Measurements from ENCODE around the gene MAP3K10.
"Not testable (repeated sequence)": the region's sequence is repeated elsewhere in the genome, so short reads cannot be mapped to it uniquely, and the experiment has no call there.

Gene MAP3K10

DNA sequence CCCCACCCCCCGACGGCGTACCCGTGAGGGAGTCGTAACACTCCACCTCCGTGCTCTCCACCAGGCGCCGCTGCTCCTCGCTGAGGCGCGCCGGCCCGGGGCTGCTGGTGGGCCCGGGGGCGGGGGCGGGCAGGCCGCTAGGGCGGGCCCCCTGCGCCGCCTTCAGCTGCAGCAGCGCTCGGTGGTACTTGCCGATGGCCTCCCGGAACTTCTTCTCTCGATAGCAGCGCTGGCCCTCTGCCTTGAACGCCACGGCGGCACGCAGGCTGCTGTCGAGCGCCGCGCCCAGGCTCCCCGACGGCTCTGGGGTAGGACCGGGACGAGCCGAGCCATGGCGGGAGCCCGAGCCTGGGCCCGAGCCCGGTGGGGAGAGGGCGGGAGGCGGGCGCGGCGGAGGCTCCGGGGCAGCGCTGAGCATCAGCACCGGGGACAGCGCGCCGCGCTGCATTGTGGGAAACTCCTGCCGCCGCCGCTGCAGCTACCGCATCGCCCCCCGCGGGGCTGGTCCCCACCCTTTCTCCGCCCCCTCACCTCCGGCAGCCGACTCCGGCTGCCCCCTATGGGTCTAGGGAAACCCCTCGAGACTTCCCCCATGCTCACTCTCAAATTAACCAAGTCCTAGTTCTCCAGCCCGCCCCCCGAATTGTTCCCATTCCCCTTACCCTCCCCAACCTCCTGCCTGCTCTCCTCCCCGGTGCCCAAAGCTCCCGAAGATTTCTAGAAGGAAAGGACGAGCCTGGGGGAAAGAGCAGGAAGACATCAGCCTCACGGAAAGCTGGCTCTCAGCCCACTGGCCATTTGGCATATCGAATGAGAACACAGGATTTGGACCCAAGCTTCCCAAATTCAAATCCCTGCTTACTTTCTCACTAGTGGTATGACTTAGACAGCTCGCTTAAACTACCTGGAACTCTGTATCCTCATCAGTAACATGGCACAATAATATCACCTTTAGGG lies 27.0 kb downstream of the MAP3K10 start, which contains the start of gene TTC9B:
Gene TTC9B (minus strand): TSS at position 451 of the 957 bp plus-strand sequence. CDS start 3 bp downstream, at position 448.
- peak; percentile 28 to 46 for DNase-seq

DNA sequence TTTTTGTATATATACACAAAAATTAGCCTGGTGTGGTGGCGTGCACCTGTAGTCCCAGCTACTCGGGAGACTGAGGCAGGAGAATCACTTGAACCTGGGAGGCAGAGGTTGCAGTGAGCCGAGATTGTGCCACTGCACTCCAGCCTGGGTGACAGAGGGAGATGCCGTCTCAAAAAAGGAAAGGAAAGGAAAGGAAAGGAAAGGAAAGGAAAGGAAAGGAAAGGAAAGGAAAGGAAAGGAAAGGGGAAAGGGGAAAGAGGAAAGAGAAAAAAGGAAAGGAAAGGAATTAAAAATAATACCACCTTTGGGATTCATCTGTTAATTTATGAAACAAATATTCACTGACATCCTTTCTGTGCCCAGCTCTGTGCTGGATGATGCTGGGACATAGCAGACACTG lies 27.8 kb downstream of the MAP3K10 start:
- not testable (repeated sequence) for DNase-seq

DNA sequence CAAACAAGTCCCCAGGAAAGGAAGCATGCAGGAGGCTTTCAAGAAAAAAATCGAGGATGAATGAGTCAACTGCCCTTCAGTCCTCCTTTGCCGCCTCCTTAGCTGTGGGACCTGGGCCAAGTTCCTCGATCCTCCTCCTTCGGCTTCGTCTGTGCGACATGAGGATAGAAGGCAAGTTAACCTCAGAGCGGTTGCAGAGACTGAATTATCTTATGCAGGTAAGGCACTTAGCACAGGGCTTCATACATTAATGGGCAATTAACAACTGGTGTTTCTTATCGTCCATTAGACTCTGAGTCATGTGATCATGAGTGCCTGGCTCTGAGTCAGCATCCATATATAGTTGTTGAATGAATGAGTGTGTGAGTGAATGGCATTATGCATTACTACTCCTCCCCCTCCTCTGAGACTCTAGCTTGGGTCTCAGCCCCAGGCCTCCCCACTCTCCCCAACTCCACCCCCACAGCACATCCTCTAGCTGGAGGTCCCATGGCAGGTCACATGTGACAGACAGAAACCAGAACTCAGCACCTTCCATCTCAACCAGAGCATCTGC lies 28.6 kb downstream of the MAP3K10 start:
- no peak for DNase-seq

DNA sequence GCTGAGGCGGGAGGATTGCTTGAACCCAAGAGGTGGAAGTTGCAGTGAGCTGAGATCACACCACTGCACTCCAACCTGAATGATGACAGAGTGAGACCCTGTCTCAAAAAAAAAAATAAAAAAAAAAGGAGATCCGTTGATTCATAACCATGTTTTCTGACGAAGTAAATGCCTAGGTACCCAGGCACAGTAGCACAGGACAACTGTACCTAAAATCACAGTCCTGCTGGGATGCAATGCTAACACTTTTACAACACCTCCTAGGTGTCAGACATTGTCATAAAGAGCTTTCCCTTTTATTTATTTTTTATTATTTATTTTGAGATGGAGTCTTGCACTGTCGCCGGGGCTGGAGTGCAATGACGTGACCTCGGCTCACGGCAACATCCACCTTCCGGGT lies 29.4 kb downstream of the MAP3K10 start:
- DNase-seq = no peak

DNA sequence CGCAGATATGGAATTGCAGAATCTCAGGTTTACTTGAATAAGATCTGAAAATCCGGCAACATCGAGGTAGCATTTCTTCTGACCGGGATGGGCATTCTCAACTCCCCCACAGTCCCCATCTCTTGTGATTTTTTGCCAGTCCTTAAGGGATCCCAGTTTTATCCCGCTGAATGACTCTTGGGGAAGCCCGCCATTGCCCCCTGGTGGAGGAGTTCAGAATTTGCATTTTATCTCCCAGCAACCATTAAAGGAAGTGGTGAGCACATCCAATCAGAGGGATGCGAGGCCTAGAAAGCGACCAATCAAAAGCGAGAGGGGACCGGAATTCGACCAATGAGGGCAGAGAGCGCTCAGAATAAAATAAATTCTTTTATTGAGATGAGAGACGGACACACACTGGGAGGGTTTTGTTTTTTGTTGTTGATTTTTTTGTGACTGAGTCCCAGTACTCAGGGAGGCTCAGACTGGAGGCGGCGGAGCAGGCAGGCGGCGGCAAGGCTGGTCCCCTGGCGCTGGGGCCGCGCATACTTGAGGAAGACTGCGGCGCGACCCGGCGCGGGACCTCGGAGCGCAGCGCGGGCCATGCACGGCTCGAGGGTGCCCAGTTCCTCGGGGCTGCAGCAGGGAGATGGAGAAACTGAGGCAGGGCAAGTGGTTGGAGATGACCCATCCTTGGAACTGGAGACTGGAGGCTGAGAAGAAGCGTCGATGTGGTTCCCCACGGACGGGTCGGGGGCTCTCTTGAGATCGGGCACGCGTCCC lies 30.8 kb downstream of the MAP3K10 start:
- peak; percentile 88 to 89 for DNase-seq

DNA sequence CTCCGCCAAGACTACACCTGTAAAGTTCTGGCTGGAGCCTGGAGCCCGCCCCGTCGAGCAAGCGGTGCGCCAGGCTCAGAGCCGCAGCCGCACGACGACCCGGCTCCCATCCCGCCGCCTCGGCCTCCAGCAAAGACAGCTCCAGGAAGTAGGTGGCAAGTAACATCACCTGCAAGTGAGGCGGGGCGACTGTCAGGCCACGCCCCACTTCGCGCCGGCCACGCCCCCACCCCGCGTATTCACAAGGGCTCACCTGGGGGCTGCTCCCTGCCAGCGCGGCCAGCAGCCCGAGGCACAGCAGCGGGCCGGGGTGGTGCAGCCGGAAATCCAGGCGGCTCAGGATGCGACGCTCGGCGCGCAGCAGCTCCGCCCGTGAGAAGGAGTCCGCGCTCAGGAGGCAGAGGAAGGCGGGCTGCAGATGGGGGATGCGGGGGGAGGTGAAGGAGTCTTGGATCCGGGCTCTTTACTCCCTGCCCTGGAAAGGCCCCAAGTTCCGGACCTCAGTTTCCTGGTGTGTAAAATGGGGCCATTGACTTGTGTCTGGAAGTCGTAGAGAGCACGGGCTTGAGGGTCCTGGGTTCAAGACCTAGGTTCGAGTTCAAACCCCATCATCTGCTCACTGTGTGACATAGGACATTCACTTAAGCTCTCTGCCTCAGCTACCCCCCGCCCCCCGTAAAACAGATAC lies 32.1 kb downstream of the MAP3K10 start:
- DNase-seq = peak; percentile 29 to 56

DNA sequence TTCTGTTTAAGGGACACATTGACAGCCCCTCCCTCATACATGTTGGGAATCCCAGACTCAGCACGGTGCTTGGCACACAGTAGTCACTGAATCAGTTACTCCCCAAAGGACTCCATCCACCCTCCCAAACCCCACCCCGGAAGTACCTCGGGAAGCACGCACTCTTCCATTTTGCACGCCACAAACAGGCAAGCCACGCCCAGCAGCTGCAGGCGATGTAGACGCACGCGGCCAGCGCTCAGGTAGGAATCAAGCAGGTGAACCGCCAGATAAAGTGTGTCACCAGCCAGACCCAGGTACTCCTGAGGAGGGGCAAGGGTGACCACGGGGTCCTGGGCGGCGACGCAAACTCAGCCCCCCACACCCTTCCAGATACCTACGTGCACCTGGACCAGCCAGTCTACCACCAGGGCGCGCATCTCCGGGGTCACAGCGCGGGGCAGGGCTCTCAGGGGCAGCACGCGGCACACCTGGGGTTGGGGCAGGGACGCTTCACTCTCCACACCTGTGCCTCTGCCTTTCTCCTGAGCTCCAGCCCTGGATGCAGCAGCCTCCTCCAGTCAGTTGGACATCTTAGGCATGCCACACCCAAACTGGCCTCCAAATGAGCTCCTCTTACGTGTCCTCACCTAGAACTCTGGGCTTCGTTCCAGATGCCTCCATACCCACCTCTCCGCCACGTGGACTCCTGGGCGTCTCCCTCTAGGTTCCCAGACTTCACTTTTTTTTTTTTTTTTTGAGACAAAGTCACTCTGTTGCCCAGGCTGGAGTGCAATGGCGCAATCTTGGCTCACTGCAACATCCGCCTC lies 33.3 kb downstream of the MAP3K10 start:
- DNase-seq = no peak

DNA sequence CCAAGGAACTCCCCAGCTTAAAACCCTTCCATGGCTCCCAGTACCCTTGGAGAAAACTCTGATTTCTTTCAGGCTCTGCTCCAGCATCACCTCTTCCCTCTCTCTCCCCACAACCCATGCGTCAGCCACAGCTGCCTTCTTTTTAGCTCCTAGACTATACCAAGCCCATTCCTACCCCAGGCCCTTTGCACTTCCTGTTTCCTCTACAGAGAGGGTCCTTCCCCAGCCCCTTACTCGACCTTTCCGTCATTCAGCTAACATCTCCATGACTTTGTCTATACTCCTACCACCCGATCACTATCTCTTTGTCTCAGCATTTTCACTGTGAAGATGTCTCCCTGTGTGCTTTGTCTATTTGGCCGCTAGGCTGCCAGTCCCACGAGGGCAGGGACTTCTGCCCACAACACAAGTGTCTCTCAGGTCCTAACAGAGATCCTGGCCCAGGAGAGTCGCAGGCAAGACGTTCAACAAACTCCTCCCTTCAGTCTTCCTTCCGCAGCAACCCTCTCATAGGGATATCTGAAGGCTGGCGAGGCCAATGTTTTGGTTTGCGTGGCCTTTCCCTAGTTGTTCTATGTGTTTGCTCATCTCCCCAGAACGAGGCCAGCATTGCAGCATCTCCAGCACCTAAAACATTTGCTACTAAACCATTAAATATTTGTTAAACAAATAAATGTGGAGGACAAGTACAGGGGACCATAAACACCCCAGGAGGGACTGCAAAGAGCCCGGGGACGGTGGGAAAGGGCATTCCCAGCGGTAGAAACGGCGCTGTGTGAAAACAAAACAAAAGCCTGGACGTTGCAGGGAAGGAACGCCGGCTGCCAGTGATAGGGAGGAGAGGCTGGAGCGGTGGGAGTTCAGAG lies 34.4 kb downstream of the MAP3K10 start:
- no peak for DNase-seq

DNA sequence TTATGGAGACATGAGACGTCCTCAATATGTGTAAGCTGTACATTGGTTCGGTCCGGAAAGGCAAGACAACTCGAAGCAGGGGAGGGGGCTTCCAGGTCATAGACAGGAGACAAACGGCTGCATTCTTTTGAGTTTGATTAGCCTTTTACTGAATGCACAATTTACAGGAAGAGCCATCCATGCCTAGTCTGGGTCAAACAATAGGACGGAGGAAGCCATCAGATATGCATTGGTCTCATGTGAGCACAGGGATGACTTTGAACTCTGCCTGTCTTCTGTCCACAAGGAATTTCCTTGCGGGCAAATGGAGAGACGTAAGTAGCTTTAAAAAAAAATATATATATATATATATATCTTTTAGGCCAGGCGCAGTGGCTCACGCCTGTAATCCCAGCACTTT lies 37.1 kb downstream of the MAP3K10 start:
- no peak for DNase-seq

DNA sequence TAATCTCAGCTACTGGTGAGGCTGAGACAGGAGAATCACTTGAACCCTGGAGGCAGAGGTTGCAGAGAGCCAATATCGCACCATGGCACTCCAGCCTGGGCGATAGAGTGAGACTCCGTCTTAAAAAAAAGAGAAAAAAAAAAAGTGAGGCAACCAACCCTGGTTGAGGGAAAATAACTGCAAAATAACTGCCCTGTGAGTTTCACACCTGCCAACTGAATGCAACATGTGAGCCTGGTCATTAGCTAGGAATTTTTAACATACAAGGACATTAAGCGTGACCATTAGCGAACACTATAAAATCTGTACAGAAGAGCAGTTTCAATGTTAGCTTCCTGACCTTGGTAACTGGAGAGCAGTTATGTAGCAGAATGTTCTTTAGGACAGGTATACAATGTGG lies 37.6 kb downstream of the MAP3K10 start:
- DNase-seq = no peak

DNA sequence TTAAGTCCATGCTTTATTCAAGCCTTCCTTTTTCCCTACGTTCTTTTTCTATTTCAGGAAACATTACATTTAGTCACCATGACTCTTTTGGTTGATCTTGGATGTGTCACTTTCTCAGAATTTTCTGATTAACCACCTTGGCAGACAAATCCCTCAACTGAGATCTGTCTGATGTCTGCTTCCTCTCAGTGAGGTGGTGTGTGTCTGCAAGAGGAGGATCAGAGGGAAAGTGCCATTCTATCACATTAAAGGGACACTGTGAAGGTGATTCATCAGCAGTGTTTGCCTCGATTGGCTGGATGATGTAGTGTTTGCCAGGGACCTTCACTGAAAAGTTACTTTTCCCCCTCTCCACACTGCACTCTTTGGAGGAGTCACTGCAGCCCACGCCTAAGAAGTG lies 38.3 kb downstream of the MAP3K10 start:
- DNase-seq = no peak

DNA sequence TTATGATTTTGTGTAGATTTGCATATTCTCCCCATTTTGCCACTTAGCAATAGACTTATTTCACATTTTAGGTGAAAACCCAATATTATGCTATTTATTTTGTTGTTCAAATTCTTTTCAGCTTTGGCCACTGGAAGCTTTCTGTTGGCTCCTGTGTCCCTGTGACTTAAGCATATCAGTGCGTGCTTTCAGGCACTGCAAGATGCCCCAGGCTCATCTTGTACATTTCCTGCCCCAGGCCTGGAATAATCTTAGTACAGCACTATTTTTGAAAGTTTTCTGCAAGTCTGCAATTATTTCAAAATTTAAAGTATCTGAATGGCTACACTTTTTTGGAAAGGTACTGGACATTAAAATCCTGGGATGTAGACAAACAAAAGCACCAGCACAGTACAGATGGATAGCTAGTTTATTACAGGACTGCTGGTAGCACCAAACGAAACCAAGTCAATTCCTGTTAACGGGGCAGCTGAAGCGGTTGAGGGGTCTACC lies 38.7 kb downstream of the MAP3K10 start:
- no peak for DNase-seq

DNA sequence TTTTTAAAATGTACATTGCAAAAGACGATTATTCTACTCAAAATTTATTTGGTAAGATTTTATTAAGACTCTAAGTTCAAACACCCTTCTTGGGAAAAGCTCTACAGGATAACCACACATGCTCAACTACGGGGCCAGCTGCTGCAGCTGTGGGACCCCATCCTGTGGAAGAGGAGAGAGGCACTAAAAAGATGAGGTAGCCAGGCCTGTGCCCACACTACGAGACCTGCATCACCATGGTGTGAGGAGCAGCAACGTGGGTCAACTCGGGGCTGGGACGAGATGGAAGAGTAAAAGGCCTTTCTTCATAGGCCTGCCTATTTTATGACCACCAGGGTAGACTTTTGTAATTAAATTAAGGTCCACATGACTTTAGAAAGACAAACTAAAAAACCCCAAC lies 39.8 kb downstream of the MAP3K10 start:
- no peak for DNase-seq

DNA sequence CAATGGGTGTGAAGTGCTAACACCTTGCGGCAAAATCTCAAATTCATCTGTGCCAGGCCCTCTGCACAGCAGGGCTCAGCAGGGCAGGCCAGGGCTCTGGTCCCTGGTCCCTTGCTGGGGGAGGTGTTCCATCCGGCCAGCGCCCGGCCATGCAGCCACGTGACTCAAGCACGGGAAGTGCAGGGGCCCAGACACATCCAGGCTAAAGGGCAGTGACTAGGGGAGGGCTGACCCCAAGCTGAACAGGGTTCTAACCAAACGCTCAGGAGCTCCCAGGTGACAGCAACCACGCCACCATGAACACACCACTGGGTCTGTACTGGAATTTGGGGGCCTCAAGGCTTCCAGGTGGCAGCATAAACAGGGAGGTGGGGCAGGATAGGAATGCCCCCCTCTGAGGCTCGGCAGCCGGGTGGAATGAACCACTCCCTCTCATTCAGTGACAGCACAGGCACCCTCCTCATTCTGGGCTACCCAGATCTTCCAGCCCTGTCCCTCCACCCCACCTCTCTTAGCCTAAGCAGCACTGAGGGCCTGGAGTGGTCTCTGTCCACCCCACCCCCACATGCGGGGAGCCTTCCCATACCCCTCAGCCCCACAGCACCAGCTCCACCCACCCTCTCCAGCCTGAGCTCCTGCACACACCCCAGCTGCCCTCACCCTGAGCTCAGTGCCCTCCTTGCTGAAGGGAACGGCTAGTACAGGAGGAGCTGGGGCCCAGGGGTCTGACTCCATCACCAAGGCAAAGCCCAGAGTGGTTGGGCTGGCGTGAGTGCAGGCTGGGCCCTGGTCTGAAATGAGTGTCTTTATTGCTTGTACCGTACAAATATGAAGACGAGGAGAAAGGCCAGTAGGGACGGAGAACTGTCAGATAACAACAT lies 40.6 kb downstream of the MAP3K10 start:
- DNase-seq = no peak

DNA sequence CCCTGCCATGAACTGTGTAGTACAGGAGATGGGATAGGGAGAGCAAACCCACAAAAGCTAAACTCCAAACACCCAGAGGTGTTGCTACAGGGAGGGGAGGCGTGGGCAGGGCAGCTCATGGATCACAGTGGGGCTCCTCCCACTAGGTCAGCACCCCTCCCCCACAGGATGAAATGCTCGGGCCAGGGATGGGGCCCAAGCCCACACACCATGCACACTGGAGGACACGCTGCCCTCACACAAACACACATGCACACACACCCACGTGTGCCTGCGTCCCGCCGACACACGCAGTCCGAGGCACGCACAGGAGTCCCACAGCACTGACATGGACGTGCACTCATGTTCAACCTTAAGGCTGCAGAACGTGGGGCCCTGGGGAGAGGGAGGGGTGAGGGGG lies 41.3 kb downstream of the MAP3K10 start:
- no peak for DNase-seq

DNA sequence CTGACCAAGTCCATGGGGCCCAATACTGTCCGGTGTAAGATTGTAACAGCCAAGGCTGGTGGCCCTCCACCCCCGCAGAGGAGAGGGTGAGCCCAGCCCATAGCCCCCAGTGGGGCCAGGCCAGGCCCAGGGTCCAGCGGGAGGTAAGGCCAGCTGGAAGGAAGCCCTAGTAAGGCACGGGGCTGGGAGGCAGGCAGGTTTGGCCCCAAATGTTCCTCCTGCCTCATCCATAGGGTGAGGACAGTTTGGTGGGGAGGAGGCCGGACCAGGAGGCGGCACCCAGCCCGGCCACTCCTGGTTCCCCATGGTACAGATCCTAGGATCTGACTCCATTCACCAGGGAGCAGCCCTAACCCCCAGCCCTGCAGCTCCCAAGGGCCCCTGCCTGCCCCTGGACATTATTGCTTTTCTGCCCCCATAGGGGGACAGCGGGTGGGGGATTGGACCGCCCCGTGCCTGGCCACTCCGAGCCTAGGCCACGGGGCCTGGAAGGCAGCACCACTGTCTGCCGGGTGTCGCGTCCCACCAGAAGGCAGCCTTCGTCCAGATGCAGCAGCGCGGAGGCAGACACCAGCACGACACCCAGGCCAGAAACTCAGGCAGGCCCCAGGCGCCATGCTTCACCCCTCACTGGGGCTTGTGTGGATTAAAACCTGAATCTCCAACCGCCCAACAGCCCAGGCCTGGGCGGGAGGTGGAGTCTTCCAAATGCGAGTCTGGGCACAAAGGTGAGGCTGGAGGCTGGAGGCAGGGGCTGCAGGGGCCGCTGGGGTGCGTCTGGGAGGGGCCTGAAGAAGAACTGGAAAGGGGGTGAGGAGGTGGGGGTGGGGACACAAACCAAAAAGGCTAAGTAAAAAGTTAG lies 42.0 kb downstream of the MAP3K10 start:
- no peak for DNase-seq

DNA sequence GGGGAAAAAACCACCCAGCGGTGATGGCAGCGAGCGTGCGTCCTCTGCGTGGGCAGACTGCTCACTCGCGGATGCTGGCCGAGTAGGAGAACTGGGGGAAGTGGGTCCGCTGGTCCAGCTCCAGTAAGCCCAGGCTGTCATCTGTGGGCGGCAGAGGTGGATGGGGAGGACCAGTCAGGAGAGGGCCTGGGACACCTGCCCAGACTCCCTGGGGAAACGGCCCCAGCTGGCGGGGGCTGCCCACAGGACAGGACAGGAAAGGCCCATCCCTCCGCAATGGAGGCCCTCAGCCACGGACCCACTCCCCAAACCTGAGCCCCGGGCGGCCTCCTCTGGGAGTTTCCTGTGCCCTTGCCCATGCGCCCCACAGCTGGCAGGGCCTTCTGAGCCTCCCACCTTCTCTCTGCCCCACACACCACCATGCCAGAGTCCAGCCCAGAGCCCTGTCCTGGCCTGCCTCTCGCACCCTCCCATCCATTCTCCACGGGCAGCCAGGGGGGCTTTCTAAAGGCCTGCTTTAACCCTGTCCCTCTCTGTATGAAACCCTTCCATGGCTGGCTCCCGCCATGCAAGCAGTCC lies 42.7 kb downstream of the MAP3K10 start:
- DNase-seq = no peak
